COLO668 (cell line): Measurements from ENCODE around the gene ZAR1L.

ENCODE experiments used
- DNase-seq: peaks from one replicate; lab custom pipeline; 2025; ENCODE audit not compliant: unreplicated experiment; lab: John Stamatoyannopoulos, UW

Gene ZAR1L

DNA sequence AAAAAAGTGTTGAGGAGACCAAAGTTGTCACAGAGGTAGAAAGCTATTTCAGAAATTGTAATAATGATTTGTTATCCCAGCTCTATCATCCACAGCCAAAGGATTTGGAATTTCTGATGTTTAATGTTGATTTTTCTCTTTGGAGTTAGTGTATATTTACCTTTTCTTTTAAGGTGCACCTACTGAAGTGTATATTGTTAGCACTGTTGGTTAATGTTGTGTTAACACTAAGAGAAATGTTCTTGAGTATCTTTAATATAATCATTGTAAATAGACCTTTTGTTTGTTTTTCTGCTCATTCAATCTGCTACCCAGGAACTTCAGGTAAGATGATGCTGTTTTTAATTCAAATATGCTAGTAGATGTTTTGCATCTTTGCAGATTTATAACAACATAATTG is 57.5 kb downstream of the ZAR1L start:
- no peak for DNase-seq

GRCh38 chr13:32256243-32256642 is 58.9 kb downstream of the ZAR1L start:
- DNase-seq = no peak

GRCh38 chr13:32255724-32256109 is 59.4 kb downstream of the ZAR1L start:
- peak; percentile 30 for DNase-seq

GRCh38 chr13:32254916-32255723 is 60.0 kb downstream of the ZAR1L start:
- DNase-seq = peak; percentile 42

GRCh38 chr13:32254416-32254815 is 60.7 kb downstream of the ZAR1L start:
- DNase-seq = no peak

GRCh38 chr13:32253911-32254399 is 61.2 kb downstream of the ZAR1L start:
- no peak for DNase-seq
